Stimulated activated CD8-positive, alpha-beta memory T cell treated with anti-CD3 and anti-CD28 coated beads, Interleukin-15, amount 100 ng/mL, for 4 hours (primary cell): Measurements from ENCODE around the gene SNRNP25.

Experiments
- DNase-seq, 2 donors: peaks; one replicate each; pipeline ENCODE4 v3.0.0-alpha.2; 2020; ENCODE audit warnings: low read depth in 2 of 2

The SNRNP25 gene

DNA sequence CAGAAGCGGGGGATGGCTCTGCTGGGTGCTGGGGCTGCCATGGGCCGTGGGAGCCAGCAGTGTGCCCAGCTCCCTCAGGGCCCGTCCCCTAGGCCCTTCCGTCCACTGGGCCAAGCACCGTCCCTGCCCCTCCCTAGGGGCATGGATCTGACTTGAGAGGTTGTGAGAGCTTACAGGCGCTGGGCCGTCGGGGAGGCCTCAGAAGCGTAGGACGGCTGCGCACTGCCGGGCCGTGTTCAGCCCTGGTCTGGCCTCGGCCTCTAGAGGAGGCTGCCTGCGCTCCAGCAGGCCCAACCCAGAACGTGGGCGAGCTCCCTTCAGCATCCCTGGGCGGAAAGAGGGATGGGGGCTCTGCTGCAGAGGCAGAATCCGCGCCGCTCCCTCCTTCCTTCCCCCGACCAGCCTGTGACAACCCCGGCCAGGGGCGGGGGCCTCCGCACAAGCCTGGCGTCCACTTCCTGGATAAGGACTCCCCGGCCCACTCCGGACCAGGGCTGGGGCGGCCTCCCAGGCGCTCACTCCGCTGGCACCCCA, 23.7 kb downstream of the SNRNP25 start:
- DNase-seq: no peak

DNA sequence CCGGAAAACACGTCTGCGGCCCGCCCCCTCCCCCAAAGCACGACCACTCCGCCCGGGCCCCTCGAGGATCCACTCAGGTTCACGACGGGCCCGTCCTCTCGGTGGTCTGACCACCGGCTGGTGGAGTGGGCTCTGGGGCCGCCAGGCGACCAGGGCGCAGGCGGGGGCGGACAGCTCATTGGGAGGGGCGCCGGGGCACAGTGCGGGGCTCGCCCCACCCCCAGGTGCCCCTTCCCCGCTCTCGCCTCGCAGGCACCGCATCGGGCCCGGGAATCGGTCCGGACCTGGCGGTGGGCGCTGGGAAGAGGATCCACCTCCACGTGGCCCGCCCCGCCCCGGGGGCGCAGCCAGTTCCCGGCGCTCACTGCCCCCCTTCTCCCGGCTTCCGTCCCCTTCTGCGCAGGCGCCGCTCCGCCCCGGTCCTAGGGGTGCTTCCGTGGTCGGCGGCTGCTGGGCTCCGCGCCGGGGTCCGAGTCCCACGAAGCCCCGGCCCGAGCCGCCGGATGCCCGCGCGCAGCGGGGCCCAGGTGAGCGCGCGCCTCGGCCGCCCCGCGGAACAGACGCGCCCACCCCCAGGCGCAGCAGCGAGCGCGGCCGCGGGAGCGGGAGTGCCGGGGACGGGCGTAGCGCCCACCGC, 24.3 kb downstream of the SNRNP25 start, which contains the start of gene MPG:
Gene MPG (plus strand): TSS at position 419 of the 637 bp plus-strand sequence. CDS start 85 bp downstream, at position 504.
- peak; percentile 64 to 69 for DNase-seq

DNA sequence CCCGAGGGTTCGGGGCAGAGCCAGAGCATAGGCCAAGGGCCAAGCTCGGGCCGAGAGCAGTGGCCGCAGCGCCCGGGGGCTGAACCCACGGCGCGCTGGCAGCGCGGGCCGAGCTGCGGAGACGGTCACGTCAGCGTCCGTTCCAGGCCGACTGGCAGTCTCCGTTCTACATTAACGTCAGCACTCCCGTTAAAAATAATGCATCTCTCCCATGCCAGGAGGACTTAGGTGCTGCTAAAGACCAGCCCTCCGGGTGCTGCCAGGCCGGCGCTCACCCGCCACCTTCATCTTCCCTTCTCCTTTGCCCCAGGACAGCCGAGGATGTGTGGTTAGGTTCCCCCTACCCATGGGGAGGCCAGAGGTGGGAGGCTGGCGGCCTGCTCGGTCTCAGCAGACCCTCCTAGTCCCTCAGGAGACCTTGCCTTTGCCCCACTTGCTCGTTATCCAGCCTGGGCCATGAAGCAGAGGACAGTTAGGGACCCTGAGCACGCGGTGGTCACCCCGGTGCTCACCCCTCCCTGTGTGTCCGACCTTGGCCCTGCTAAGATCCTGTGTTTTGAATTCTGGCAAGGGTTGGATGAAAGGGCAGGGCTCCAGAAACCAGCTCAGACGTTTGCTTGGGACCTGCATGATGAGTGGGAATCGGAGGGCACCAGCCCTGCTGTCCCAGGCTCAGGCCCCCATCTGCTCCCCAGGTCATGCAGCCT, 25.0 kb downstream of the SNRNP25 start:
- no peak for DNase-seq

DNA sequence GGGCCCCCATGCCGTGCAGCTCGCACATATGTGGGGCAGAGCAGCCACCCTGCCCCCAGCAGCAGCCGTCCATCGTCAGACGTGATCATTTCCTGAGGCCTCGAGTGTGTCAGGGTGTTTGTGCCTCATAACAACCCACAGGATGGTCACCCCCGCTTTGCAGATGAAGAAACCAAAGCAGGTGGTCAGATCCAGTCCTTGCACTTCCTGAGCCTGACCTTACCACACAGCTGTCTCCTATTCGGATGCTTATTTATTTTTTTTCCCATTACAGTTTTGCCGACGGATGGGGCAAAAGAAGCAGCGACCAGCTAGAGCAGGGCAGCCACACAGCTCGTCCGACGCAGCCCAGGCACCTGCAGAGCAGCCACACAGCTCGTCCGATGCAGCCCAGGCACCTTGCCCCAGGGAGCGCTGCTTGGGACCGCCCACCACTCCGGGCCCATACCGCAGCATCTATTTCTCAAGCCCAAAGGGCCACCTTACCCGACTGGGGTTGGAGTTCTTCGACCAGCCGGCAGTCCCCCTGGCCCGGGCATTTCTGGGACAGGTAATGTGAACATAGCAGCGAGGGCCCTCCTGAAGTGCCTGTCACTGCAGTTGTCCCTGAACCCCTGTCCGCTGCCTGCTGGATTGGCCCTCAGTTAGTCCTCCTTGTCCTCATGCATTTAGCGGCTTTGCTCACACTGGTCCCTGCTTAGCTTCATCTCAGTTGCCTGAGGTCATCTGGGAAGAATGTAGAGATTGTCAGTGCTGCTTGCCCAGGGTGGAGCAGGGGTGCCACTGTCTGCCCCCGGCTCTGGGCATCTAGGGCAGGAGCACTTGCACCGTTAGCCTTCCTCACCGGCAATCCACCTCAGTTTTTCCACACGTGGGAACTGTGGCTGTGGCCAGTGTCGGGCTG, 25.8 kb downstream of the SNRNP25 start:
- no peak for DNase-seq

DNA sequence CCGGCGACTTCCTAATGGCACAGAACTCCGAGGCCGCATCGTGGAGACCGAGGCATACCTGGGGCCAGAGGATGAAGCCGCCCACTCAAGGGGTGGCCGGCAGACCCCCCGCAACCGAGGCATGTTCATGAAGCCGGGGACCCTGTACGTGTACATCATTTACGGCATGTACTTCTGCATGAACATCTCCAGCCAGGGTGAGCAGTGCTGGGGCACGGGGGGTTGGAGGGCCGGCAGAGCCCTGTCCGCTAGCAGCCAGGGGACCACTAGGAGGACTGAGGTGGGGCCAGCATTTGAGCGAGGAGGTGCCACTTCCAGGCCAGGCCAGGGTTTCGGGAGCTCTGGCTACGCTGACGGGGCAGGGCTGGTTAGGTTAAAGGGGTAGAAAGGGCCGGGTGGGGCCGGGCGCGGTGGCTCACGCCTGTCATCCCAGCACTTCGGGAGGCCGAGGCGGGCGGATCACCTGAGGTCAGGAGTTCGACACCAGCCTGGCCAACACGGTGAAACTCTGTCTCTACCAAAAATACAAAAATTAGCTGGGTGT, 29.5 kb downstream of the SNRNP25 start:
- no peak for DNase-seq

DNA sequence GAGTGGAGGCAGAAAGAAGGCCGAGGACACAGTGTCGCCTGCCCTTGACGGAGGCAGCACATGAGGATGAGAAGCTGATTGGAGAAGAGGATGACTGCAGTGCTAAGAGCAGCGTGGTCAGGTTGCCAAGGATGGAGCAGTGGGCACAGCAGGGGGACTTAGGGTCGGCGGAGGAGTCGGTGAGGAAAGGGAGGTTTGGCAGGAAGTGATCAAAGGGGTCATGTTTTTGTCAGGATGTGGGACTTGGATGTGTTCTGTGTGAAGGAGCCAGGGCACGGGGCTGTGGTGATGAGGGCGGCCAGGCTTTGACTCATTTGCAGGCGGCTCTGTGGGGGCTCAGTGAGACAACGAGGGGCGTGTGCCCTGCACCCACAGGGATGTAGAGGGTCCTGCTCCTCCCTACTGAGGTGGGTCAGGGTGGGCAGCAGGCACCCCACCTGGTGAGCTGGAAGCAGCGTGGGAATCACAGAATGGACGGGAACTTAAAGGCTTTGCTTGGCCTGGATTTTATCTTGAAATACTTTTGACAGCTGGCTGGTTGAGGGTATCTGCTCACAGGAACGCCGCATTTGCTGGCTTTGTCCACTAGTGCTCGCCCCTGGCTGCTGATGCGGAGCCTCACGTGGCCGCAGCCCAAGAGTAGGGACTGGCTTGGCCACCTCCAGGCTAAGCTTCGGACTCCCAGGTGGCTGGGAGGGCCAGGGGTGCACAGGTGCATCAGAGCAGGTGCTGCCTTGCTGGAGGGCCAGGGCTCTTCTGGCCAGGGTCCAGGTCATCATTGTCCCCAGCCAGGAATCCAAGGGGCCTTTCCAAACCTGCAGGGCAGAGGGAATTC, 30.4 kb downstream of the SNRNP25 start:
- no peak for DNase-seq

DNA sequence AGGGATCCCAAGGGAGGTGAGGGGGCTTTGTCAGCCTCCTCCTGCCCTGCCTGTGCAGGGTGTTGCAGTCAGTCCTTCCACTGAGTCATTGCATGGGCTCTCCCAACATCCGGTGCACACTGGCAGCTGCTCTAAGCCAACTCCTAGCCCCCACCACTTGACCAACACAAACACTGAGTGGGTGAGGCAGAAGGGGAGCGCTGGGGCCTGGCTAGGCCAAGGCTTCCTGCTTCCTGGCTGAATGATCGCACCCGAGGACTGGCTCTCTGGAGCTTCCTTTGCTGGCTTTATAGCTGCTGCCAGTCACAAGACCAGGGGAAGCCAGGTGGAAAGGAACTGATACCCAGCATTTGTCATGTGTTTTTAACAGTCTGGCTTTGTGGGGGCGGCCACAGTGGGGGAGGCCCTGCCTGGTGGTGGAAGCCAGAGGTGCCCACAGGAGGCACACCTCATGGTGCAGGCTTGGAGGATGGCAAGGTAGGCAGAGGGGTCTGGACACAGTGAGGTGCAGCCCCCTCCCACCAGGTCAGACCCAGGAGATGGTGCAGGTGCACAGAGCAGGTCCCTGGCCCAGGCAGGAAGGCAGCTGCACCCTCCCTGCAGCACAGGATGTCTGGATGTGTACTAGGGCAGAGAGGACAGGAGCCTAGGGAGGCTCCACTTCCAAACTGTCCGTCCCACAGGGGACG, 31.2 kb downstream of the SNRNP25 start:
- peak; percentile 41 to 50 for DNase-seq

DNA sequence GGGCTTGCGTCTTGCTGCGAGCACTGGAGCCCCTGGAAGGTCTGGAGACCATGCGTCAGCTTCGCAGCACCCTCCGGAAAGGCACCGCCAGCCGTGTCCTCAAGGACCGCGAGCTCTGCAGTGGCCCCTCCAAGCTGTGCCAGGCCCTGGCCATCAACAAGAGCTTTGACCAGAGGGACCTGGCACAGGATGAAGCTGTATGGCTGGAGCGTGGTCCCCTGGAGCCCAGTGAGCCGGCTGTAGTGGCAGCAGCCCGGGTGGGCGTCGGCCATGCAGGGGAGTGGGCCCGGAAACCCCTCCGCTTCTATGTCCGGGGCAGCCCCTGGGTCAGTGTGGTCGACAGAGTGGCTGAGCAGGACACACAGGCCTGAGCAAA, 31.8 kb downstream of the SNRNP25 start:
- DNase-seq: no peak

DNA sequence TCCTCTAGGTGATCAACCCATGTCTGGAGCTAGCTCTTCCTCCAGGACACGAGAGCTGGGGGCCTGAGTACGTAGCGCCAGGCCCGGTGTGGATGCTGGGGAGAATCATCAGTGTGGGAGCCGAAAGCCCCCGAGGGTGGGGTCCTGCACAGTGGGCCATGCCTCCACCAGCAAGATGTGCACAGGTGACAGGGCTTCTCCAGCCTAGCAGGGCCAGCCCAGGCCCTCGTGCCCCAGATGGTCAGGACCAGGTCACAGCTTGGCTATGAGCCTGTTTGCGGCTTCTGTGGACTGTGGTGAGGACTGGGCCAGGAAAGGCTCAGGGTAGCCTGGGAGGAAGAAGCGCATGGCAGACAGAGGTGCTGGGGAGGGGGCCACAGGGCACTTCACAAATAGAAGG, 32.2 kb downstream of the SNRNP25 start:
- DNase-seq: no peak

DNA sequence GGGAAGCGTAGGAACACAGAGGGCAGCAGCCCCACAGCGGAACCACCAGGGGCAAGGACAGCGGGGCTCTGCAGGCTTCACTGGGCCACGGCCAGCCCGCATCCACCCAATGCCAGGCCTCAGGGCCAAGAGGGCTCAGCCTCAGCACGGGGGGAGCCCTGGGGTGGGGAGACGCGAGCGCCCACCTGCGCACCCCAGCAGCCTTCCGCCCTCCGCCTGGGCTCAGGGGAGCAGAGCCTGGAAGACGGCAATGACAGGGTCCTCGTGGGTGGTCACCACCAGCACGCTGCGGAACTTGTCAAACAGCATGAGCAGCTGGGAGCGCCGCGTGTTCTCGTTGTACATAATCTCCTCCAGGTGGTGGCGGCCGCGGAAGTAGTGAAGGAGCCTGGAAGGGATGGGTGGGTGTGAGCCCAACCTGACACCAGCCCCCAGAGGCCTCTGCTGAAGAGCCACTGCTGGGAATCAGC, 32.9 kb downstream of the SNRNP25 start:
- DNase-seq: no peak

DNA sequence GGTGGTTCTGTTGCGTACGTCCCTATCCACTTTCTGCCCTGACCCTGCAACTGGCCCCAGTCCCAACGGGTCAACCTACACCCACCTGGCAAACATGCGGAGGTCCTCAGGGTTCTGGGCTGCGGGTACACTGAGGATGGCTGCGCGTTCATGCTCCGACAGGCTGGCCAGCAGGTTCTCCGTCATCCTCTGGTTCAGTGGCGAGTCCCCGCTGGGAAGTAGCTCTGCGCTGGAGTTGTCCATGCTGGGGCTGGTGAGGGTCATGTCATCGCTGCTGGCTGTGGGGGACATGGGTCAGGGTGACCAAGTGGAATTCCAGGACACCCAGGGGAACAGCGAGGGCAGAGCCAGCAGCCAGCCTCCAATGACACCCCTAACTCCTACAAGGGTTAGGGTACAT, 35.0 kb downstream of the SNRNP25 start:
- no peak for DNase-seq

DNA sequence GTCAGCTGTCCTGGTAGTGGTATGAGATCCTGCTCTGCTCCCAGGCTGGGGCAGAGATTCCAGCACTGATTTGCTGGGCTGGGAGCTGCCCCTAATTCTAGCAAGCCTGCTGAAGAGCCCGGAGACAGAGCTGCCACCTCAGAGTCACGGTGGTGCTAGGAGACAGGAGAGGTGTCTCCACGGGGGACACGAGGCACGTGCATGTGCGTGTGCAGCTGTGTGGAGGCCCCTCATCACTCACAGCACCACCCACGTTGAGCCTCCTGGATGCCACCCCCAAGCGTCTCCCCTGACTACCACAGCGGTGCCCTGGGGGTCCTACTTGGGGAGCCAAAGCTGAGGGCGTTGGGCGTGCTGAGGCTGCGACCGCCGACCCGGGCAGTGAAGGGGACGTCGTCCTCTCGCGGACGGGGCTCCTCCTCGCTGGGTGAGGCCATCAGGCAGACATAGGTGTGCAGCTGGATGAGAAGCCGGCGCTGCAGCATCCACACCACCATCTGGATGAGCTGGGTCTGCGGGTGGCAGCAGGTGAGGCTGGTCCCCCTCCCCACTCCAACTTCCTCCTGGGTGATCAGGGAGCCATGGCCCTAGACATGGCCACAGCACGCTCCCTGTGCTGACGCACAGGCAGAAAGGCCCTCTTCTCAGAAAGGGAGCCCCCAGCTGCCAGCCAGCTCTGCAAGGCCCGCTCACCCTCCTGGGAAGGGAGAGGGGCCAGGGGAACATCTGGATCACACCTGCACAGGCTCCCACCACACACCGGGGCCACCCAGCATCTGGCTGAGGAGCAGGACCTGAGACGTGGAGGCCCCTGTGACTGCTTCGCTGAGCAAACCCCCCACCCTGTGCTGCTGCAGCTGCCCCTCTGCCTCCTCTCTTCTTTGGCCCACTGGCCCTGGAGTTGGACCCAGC, 36.0 kb downstream of the SNRNP25 start:
- no peak for DNase-seq

DNA sequence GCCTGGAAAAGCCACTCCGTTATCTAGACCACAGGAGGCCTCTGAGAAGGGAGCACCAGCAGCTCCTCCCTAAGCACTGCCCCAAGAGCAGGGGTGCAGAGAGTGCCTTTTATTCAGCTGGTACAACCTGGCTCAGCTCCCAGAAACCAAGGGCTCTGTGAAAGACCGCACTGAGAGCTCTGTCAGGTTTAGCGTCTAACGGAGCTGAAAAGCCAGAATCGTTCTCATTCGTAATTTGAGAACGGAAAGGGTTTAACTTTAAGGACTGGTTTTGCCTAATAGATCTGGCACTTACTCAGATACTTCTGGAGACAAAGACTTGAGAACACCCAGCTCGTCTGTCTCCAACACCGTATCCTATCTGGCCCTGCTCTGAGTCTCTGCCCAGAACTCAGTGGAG, 37.9 kb downstream of the SNRNP25 start:
- no peak for DNase-seq

DNA sequence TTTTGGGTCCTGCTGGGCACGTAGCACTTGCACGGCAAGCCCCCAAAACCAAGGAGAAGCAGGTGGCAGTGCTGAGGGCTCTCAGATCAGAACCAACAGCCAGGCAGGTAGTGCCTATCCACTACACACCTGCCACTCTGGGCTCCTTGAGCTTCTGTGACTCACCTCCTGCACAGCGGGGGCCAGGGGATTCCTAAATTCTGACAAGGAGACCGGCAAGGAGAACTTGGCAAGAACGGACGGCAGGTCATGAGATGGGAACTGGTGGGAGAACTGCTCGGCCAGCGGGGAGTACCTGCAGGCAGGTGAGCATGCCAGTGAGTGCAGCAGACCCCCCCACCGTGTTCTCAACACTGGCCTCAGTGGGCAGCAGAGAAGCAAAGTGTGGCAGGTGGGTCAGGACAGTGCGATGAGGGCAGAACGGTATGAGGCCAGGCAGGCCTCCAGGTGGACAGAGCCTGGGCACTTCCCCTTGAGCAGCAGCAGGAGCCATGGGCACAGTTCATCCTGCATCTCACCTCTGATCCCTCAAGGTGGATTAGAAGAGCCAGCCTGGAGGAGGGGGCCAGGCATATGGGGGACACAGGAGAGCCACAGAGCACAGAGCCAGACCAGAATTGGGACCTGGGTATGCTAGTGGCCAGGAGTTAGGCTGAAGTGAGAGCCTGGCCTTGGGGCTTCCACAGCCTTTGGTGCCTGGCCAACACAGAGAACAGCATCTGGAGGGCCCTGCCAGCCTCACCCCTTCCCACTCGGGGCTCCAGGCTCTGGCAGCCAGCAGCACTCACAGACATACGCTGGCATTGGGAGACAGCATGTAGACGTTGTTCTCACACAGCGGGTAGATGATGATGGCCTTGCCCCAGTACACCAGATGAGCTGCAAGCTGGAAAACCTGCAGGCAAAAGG, 39.1 kb downstream of the SNRNP25 start:
- DNase-seq: no peak

DNA sequence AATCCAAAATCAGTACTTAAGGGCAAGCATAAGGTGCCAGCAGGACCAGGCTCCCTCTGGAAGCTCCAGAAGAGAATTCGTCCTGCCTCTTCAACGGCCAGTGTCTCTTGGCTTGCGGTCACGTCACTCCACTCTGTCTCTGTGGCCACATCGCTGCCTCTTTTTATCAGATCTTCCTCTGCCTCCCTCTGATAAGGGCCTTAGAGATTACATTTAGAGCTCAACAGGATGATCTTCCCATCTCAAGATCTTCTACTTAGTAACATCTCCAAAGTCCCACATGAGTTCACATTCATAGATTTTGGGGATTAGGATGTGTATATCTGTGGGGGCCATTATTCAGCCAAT, 41.3 kb downstream of the SNRNP25 start:
- DNase-seq: no peak

DNA sequence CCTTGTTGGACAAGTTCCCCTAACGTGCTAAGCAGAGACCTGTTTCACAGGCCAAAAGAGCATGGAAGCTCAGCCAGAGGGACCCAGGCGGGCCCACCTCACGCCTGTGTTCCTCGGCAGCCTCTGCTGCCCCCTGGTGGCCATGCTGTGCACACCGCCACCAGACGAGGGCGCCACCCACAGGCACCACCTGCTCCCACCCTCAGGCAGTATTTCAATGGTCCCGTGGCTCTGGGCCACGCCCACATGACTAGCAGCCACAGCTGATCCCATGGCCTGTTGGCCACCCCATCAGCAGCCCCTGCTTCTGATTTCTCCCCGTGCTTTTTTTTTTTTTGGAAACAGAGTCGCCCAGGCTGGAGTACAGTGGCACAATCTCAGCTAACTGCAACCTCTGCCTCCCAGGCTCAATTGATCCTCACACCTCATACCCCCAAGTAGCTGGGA, 43.3 kb downstream of the SNRNP25 start:
- peak; percentile 77 for DNase-seq

DNA sequence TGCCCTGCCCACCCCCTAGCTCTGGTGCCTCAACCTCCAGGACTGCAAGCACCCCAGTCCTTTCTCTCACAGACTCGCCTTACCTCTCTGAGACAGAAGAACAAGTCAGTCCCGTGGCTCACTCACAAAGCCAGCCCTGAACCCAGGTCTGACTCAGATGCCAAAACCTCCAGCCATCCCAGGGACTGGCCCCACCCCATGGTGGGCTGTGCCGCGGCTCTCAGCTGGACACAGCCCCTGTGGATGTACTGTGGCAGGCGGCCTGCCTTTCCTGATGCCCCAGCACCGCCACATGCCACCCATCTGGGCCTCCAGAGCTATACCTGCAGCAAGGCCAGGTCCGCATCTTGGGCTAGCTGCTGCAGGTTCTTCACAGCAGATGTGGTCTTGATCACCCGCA, 44.2 kb downstream of the SNRNP25 start:
- DNase-seq: no peak

DNA sequence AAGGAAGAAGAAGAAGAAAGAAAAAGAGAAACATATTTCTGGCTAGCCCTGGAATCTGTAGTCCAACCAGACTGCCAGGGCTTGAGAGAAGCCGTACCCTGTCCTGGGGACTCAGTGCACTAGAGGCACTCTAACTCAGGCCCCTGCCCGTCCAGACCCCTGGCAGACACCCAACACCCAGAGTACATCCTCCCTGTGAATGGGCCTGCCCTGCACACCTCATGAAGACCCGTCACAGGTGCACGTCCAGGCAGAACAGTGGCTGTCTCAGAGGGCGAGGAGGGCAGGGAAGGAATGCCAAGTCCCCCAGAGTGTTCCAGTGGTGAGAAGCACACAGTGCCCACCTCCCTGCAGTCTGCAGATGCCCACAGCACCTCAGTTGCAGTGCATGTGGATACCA, 47.4 kb downstream of the SNRNP25 start:
- no peak for DNase-seq
